Fibroblast of skin of scalp (primary cell): ENCODE results near the gene CHAF1B.

Experiments
- DNase-seq: peaks from one replicate; pipeline ENCODE4 v3.0.0-alpha.2; 2013

Gene CHAF1B

DNA sequence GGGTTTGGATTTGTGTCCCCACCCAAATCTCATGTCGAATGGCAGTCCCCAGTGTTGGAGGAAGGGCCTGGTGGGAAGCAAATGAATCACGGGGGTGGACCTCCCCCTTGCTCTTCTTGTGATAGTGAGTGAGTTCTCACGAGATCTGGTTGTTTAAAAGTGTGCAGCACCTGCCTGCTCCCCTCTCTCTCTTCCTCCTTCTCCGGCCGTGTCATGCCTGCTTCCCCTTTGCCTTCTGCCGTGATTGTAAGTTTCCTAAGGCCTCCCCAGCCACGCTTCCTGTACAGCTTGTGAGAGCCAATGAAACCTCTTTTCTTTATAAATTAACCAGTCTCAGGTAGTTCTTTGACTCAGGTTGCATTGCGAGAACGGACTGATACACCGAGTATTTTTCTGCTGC lies 78.8 kb downstream of the CHAF1B start:
- no peak for DNase-seq

- DNase-seq, result no peak
Measured at GRCh38 chr21:36464590-36464989, 79.4 kb downstream of the CHAF1B start.

DNA sequence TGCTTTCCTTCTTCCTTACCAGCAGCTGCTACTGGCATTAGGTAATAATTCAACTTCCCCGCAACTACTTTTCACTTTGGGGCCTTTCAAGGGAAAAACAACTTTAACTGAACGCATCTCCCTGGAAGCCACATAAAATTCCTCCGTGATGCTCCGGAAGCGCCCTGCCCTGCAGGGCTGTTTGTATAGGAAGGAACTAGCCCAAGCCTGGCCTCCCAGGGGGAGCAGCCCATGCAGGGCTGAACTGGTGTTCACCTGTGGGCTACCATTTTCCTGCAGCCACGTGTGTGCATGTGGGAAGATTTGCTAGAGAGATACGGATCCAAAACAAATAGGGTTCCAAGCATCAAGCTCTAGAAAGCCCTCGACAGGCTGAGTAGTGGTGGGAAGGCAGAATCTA lies 80.3 kb downstream of the CHAF1B start:
- DNase-seq, result no peak

- no peak for DNase-seq
Measured at GRCh38 chr21:36466061-36466511, 80.9 kb downstream of the CHAF1B start.
